ENCODE data around the gene UGT1A8.
"Not testable (repeated sequence)": the region's sequence is repeated elsewhere in the genome, so short reads cannot be mapped to it uniquely, and the experiment has no call there.

DNA sequence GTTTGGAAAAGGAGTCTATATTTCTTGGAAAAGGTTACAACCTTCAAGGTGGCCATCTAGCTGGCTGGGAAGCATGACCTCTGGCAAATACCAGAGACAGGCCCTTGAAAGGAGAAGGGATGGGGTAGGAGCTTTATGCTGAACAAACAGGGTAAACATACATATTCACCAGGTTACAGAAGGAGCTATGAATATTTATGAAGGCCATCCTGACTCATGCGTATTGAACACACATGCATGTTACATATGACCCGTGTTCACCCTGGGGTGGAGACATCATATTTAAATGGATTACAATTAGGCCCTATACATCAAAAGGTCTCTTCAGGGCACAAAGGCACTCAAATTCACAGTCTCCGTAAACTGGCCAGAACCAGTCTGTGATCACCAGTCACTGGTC, 38.5 kb downstream of the UGT1A8 start:
- TF ChIP-seq, protein P1, sequence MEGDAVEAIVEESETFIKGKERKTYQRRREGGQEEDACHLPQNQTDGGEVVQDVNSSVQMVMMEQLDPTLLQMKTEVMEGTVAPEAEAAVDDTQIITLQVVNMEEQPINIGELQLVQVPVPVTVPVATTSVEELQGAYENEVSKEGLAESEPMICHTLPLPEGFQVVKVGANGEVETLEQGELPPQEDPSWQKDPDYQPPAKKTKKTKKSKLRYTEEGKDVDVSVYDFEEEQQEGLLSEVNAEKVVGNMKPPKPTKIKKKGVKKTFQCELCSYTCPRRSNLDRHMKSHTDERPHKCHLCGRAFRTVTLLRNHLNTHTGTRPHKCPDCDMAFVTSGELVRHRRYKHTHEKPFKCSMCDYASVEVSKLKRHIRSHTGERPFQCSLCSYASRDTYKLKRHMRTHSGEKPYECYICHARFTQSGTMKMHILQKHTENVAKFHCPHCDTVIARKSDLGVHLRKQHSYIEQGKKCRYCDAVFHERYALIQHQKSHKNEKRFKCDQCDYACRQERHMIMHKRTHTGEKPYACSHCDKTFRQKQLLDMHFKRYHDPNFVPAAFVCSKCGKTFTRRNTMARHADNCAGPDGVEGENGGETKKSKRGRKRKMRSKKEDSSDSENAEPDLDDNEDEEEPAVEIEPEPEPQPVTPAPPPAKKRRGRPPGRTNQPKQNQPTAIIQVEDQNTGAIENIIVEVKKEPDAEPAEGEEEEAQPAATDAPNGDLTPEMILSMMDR (IDR thresholded peaks at IDR 0.05; ENCODE audit: insufficient read depth, low read length), result not testable (repeated sequence)
- TF ChIP-seq, protein P2, sequence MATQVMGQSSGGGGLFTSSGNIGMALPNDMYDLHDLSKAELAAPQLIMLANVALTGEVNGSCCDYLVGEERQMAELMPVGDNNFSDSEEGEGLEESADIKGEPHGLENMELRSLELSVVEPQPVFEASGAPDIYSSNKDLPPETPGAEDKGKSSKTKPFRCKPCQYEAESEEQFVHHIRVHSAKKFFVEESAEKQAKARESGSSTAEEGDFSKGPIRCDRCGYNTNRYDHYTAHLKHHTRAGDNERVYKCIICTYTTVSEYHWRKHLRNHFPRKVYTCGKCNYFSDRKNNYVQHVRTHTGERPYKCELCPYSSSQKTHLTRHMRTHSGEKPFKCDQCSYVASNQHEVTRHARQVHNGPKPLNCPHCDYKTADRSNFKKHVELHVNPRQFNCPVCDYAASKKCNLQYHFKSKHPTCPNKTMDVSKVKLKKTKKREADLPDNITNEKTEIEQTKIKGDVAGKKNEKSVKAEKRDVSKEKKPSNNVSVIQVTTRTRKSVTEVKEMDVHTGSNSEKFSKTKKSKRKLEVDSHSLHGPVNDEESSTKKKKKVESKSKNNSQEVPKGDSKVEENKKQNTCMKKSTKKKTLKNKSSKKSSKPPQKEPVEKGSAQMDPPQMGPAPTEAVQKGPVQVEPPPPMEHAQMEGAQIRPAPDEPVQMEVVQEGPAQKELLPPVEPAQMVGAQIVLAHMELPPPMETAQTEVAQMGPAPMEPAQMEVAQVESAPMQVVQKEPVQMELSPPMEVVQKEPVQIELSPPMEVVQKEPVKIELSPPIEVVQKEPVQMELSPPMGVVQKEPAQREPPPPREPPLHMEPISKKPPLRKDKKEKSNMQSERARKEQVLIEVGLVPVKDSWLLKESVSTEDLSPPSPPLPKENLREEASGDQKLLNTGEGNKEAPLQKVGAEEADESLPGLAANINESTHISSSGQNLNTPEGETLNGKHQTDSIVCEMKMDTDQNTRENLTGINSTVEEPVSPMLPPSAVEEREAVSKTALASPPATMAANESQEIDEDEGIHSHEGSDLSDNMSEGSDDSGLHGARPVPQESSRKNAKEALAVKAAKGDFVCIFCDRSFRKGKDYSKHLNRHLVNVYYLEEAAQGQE (IDR thresholded peaks at IDR 0.05; ENCODE audit: insufficient replicate concordance, low read depth), result not testable (repeated sequence)
- not testable (repeated sequence) for TF ChIP-seq POLR2AphosphoS5 (IDR thresholded peaks at IDR 0.05; ENCODE audit: low read depth)

Measured in HL-60 (cell line).